ENCODE data around the gene SLC25A10.

DNA sequence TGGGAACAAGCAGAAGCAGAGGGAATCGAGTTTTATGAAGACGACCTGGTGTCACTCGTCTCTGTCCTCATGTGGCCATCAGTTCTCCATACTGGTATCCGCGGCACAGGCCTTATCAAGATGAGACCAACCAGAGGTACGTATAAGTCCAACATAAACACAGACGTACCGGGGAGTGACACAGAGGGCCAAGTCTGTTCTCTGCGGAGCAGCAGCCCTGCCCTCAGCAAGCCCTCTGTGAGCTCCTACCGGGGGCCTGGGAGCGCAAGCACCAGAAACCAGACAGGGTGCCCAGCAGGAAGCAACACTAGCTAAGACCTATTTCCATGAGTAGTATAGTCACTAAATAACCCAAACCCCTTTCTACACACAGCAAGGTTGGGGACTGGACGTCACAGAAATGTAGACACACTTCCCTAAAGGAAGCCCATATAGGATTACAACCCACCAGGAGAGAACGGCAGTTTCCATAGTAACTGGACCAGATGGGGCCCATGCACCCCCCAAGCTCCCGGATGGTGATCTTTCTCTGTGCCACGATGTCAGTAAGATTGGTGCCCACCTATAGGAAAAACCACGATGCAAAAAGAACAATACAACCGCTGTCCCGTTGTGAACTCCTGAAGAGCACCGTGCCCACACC lies 29.4 kb upstream of the SLC25A10 start:
- TF ChIP-seq, protein P1, sequence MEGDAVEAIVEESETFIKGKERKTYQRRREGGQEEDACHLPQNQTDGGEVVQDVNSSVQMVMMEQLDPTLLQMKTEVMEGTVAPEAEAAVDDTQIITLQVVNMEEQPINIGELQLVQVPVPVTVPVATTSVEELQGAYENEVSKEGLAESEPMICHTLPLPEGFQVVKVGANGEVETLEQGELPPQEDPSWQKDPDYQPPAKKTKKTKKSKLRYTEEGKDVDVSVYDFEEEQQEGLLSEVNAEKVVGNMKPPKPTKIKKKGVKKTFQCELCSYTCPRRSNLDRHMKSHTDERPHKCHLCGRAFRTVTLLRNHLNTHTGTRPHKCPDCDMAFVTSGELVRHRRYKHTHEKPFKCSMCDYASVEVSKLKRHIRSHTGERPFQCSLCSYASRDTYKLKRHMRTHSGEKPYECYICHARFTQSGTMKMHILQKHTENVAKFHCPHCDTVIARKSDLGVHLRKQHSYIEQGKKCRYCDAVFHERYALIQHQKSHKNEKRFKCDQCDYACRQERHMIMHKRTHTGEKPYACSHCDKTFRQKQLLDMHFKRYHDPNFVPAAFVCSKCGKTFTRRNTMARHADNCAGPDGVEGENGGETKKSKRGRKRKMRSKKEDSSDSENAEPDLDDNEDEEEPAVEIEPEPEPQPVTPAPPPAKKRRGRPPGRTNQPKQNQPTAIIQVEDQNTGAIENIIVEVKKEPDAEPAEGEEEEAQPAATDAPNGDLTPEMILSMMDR (IDR thresholded peaks at IDR 0.05; ENCODE audit: extremely low read depth in 1 of 2, insufficient read depth in 1 of 2, low read depth in 1 of 2, low read length in 2 of 2) = no peak
- TF ChIP-seq, protein P2, sequence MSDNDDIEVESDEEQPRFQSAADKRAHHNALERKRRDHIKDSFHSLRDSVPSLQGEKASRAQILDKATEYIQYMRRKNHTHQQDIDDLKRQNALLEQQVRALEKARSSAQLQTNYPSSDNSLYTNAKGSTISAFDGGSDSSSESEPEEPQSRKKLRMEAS (IDR thresholded peaks at IDR 0.05; ENCODE audit: insufficient read depth, insufficient read length) = no peak
- no peak for TF ChIP-seq POLR2AphosphoS5 (IDR thresholded peaks at IDR 0.05; ENCODE audit: insufficient read depth, low read depth, low read length)
